ENCODE measurements around the gene WHRN. TPM values are rescaled to one million over a fixed set of nuclear protein-coding genes. Genes with fewer than 3 reads are reported as not detected.

Gene WHRN
- 1.3 and 2.2 TPM in 2 replicates for total RNA-seq

GRCh38 chr9:114505187-114506081 lies at the start of gene WHRN:
WHRN (minus strand) TSS chr9:114505473; CDS start chr9:114504801, 672 bp downstream.

GRCh38 chr9:114387680-114388356 lies 117.5 kb downstream of the WHRN start, which contains the start of gene AKNA:
AKNA (minus strand) TSS chr9:114387982; CDS start chr9:114381333, 6,649 bp downstream.

Other genes starting within 250 kb of the WHRN start
- not detected in 2 replicates for gene ORM1, start 182.4 kb downstream of the WHRN start, total RNA-seq
- not detected in 2 replicates for gene ORM2, start 175.6 kb downstream of the WHRN start, total RNA-seq
- gene AKNA, start 117.5 kb downstream of the WHRN start, total RNA-seq, result 9.6 and 22.2 TPM in 2 replicates
- gene ATP6V1G1, start 82.3 kb upstream of the WHRN start, total RNA-seq, result 108 and 111 TPM in 2 replicates
- 4.1 and 14.2 TPM in 2 replicates for gene TMEM268, start 105.8 kb upstream of the WHRN start, total RNA-seq
- gene TEX53, start 152.3 kb upstream of the WHRN start, total RNA-seq, result not detected in 2 replicates
- not detected in 2 replicates for gene TEX48, start 176.7 kb upstream of the WHRN start, total RNA-seq